ENCODE measurements around the gene A3GALT2. TPM values are rescaled to one million over a fixed set of nuclear protein-coding genes. Genes with fewer than 3 reads are reported as not detected.

The A3GALT2 gene
- total RNA-seq, 1 experiment from 2014 or later, result not detected

- no peaks in the 10 kb centered on the region for H3K27me3 ChIP-seq (ENCODE audit: insufficient read depth, low read length)
- Mint-ChIP-seq H3K36me3 (ENCODE audit: insufficient read depth in 1 of 3, low read depth in 3 of 3) (peaks cover 13 to 55% (median 49%) of the 10 kb centered on the region in 3 experiments; a peak in 6 of 7 replicates), H3K9me3 (no peaks in the 10 kb centered on the region), H3K27ac (no peak overlapping the region), H3K4me1 (peaks cover 0 to 2% of the 10 kb centered on the region in 2 experiments; a peak in 1 of 4 replicates), H3K27me3 (ENCODE audit: low read depth) (no peaks in the 10 kb centered on the region), H3K4me3 (no peak overlapping the region)
- no peak overlapping the region for H2BK20ac ChIP-seq (ENCODE audit: low read depth, low read length, poor library complexity, severe bottlenecking)
- H3K9ac ChIP-seq (ENCODE audit: extremely low read depth, insufficient read length, low read length), result no peak overlapping the region
- no peak overlapping the region for H2AK5ac ChIP-seq (ENCODE audit: insufficient read length, low read length)
- H3K4me2 ChIP-seq (ENCODE audit: insufficient read depth, insufficient read length, low read length), result no peak overlapping the region
- no peak overlapping the region for H3K56ac ChIP-seq (ENCODE audit: insufficient read length, low read depth, low read length)
- no peak for TF ChIP-seq CTCF (conservative IDR thresholded peaks at IDR 0.05)
- no peaks in the 10 kb centered on the region for H3K79me1 ChIP-seq (ENCODE audit: insufficient read depth, low read depth, low read length, poor library complexity, severe bottlenecking)
- no peaks in the 10 kb centered on the region for H3K23me2 ChIP-seq (ENCODE audit: insufficient read length, low read depth, low read length, poor library complexity, severe bottlenecking)
- no peak overlapping the region for H3K18ac ChIP-seq (ENCODE audit: insufficient read length, low read depth, low read length)
- no CpG with 5 or more reads among the region's 29 CpGs for WGBS (ENCODE audit: extremely low coverage, insufficient read length, low lambda C conversion rate)
- no peak overlapping the region for H2AFZ ChIP-seq (ENCODE audit: low read length)
- no peaks in the 10 kb centered on the region for H3K79me2 ChIP-seq (ENCODE audit: insufficient read depth, low read length)
- H3T11ph ChIP-seq (ENCODE audit: low read length), result no peak overlapping the region
- DNase-seq, result no peak
- no peak overlapping the region for H3K27ac ChIP-seq (ENCODE audit: insufficient read length, low read depth, low read length)
- H3K9me3 ChIP-seq (ENCODE audit: control insufficient read depth, low read depth, low read length), result no peaks in the 10 kb centered on the region
- no peak overlapping the region for H4K91ac ChIP-seq (ENCODE audit: insufficient read length, low read depth, low read length)
- H2BK120ac ChIP-seq (ENCODE audit: low read depth, low read length, poor library complexity, severe bottlenecking), result no peak overlapping the region
- no peak overlapping the region for H3K4ac ChIP-seq (ENCODE audit: low read depth, low read length)
- no peak overlapping the region for H4K8ac ChIP-seq (replicated peaks; ENCODE audit: insufficient read length, low read depth, low read length)
- no peaks in the 10 kb centered on the region for H3K4me1 ChIP-seq (ENCODE audit: insufficient read depth, low read length)
- H4K5ac ChIP-seq (ENCODE audit: insufficient read length, low read depth, low read length), result no peak overlapping the region
- H2BK15ac ChIP-seq (ENCODE audit: low read depth, low read length), result no peak overlapping the region
- no peak overlapping the region for H3K14ac ChIP-seq (ENCODE audit: insufficient read depth, low read length)
- H4K20me1 ChIP-seq (ENCODE audit: control insufficient read depth, insufficient read depth, insufficient read length), result no peaks in the 10 kb centered on the region
- H3K23ac ChIP-seq (ENCODE audit: insufficient read length, low read depth, low read length), result no peak overlapping the region
- no peak overlapping the region for H2BK12ac ChIP-seq (ENCODE audit: insufficient read length, low read depth, low read length)
- no peak overlapping the region for H2BK5ac ChIP-seq (ENCODE audit: insufficient read length, low read length)
Measured at GRCh38 chr1:33280091-33280661, 40.7 kb downstream of the A3GALT2 start.

Data from H9 (cell line).